Limb (tissue), 2 donors: ENCODE measurements around the gene ADCY7.

Experiments used
- DNase-seq, 2 donors: peaks; one replicate each; pipeline ENCODE4 v3.0.0-alpha.2; 2016; ENCODE audit errors: extremely low spot score in 2 of 2

Gene ADCY7

DNA sequence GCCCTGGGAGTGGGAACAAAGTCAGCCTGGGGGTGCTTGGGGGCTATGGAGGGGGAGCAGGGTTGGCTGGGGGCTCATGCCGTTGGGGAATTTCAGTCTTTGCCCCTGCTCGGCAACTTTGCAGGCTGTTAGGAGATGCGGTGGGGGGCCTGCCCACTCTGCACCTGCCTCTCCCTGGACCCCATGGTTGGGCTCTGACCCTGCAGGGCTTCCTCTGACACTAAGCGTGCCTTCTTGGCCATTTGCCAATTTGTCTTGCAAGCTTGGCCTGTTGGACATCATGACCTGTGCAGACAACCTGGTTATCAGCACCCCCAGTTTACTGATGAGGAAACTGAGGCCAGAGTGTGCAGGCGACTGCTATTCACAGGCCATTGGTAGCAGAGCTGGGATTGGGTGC is 14.6 kb downstream of the ADCY7 start:
- DNase-seq: no peak

DNA sequence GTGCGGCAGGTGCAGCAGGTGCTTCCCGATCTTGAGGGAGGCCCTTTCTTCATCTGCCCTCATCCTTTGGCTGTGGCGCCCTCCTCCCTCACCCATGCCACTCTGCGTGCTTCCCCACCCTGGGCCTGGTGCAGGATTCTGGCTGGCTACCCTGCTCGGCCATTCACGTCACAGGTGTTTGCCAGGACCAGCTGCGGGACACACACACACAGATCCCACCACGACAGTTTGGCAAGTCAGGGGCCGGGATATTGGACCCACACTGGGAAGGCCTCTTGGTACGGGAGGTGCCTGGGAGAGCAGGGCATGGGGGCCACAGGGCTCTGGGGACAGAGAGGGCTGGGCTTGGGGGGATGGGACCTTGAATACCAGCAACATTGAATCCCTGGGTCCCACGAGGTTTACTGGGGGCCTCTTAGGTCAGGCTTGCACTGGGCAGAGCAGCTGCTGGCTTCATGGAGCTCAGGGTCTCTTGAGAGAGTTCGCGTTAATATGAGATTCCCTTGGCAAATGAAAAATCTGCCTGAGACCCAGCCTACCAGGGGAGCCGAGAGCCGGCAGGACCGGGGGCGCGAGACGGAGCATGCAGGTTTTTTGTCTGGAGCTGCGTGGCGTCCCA is 15.1 kb downstream of the ADCY7 start:
- no peak for DNase-seq

- no peak for DNase-seq
Measured at GRCh38 chr16:50282010-50282538, 15.7 kb downstream of the ADCY7 start.

DNA sequence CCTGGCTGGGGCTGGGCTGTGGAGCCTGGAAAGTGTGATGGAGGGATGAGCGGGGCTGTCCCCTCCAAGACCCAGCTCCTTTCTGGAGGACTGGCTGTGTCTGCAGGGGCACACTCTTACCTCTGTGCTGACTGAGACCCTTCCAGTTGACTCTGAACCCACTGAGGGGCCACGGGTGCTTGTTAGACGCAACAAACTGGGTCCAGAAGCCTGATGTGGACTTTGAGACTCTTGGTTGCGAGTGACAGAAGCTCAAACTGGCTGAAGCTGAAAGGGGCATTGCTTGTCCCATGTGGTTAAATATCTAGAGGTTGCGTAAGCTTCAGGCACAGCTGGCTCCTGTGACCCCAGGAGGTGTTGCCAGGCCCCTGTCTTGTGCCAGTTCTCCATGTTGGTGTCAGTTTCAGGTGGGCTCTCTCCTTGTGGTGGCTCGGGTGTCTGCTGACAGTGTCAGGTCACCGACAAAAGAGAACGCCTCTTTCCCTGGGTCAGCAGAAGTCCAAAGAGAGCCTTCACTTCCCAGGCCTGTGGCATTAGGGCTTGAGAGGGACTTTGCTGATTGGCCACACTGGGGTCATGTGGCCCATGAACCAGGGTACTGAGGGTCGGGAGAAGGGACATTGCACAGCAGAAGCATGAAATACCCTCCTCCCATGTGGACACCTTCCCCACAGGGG is 16.7 kb downstream of the ADCY7 start:
- DNase-seq: no peak

DNA sequence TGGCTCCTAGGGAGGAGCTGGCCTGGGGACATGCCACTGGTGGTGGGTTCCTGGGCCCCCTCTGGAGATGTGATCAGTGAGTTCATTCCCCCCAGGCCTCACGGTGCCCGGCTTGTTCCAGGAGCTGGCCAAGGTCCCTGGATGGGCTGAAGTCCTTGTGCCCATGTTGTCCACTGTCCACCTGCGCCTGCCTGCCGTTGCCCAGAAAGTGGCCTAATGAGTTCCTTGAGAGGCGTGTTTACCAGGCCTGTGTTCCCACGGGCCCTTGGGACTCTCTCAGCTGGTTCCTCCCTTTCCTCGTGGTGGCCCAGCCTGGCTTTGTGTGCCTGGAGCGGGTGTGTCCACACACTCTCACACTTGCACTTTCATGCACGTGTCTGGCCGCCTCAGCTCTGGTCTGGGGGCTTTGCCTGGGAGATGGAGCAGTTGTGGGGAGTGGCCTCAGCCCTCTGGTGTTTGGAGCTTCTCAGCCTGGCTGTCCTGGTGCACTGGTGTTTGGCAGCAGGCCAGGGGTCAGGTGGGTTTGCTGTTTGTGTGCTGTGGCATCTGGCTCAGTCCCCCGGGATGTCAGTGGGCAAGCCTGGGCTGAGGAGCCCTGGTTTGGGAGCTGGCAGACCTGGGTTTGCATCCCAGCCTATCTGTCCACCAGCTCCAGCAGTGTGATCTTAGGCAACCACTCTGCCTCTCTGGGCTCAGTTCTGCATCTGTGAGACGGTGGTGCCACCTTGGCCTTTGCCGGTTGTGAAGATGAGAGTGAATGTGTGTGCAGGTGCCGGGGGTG is 18.0 kb downstream of the ADCY7 start:
- DNase-seq: no peak

DNA sequence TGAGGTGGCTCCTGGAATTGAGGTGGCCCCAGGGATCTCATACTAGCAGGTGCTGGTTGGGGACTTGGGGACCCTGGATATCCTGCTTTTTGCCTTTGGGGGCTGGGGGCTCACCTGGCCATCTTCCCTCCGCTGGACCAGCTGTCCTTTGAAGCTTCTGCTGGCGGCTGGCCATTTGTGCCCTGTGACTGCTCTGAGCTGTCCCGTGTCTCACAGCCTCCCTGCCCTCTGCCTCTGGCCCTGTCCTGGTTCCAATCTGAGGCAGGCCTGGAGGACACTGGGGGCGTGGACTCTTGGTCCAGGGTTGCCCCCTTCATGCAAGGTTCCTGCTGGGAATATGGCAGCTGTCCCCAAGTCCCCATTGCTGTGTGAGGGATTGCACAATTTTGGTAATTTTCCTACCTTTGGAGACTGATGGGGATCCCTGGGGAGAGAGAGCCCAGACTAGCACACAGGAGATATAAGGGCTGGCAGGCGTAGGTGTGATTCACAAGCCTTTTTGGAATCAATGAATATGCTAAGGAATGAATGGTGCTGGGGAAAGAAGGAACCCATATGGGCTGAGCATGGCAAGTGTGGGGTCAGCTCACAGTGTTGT is 19.2 kb downstream of the ADCY7 start:
- DNase-seq: no peak

GRCh38 chr16:50286681-50287080 is 20.3 kb downstream of the ADCY7 start:
- DNase-seq: no peak

GRCh38 chr16:50288026-50288425 is 21.7 kb downstream of the ADCY7 start:
- DNase-seq: no peak

DNA sequence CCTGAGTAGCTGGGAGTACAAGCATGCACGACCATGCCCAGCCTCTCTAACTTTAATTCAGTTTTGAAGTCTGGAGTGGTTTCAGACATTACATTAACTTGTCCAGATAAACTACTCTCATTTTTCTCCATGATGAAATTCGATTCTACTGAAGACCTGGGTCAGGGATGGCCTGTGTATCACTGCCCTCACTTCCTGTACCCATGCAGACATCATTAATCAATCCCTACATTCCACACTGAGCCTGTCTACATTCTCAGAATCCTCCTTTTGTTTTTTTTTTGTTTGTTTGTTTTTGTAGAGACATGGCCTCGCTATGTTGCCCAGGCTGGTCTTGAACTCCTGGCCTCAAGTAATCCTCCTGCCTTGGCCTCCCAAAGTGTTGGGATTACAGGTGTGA is 22.6 kb downstream of the ADCY7 start:
- DNase-seq: no peak

- no peak for DNase-seq
Measured at GRCh38 chr16:50289950-50290764, 23.8 kb downstream of the ADCY7 start.

DNA sequence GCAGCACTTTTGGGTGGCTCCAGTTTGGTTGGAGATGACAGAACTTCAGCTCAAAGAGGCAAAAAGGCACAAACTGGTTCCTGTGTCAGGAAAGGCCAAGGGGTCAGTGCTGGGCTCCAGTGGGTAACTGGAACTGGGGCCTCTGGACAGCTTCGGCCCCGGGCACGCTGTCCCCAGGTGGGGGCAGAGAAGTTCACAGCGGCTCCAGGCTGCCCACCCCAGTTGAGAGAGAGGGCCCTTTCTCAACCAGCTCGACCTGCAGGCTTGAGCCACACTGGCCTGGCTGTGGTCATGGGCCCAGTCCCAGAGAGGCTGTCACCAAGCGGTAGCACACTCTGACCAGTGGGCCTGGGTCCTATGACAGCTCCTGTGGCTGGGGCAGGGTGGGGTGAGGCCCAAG is 24.5 kb downstream of the ADCY7 start:
- no peak for DNase-seq

DNA sequence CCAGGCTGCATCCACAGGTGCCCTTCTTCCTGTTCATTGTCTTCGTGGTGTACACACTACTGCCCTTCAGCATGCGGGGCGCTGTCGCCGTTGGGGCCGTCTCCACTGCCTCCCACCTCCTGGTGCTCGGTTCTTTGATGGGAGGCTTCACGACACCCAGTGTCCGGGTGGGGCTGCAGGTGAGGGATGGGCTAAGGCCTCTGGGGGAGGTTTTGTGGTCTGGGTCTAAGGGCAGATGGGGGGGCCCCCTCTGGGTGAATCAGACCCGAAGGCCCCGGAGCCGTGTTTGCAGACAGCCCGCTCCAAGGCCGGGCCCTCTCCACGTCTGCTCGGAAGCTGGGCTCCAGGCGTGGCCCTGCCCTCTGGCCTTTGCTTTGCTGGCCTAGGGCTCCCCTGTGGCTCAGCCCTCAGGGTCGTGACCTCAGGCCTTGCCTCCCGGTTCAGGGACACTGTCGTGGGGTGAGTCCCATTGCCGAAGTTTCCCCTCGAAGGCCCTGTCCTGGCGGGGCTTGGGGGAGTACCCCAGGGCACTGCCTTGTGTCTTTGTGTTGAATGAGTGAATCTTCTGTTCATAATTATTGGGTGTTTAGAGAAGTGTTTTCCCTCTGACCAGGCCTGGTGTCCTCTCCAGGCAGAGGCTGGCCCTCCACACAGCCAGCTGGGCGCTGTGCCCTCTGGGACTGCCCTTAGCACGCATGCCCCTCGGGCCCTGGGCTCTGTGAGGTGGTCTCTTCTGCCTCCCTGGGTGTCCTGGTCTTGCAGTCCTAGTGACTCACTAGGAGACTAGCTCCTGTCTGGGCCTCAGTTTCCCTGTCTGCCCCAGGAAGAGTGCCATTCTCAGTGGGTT is 25.6 kb downstream of the ADCY7 start:
- no peak for DNase-seq

GRCh38 chr16:50292566-50292948 is 26.2 kb downstream of the ADCY7 start:
- no peak for DNase-seq

- DNase-seq: no peak
Measured at GRCh38 chr16:50293041-50293783, 26.9 kb downstream of the ADCY7 start.

- no peak for DNase-seq
Measured at GRCh38 chr16:50293994-50294855, 27.9 kb downstream of the ADCY7 start.

DNA sequence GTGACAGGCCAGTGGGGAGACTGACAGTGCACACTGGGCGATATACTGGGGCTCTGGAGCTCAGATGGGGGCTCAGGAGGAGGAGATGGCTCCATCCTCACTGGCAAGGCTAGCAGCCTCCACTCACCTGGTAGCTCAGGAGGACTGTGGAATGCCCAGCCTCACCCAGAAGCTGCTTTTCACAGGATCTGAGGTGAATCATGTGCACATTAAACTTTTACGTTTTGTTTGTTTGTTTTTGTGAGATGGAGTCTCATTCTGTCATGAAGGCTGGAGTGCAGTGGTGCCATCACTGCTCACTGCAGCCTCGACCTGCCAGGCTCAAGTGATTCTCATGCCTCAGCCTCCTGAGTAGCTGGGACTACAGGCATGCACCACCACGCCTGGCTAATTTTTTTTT is 28.6 kb downstream of the ADCY7 start:
- DNase-seq: no peak

DNA sequence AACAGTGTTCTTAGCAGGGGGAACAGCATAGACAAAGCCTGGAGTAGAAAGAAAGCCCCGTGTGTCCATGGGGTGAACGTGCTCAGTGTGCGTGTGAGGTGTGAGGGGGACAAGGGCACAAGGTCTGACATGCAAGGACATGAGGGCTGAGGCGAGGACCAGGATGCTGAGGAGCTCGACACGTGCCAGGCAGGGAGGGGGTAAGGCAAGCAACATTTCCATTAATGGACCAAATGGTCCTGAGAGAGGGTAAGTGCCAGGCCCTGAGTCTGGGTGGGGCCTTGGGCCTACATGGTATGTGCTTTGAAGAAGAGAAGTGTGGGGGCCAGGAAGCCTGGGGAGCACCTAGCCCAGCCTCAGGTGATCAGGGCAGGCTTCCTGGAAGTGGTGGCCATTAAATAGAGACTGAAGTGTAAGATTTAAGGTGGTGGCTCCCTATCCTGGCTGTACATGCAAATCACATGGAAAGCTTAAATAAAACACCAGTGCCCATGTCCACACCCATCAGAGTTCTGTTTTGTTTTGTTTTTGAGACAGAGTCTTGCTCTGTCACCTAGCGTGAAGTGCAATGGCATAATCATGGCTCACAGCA is 29.3 kb downstream of the ADCY7 start:
- DNase-seq: no peak

GRCh38 chr16:50296807-50297206 is 30.5 kb downstream of the ADCY7 start:
- no peak for DNase-seq
